Measurements from ENCODE around the gene SGMS2.
A peak's percentile ranks its signal among the peaks of the same experiment; 100 is the strongest.

The SGMS2 gene

DNA sequence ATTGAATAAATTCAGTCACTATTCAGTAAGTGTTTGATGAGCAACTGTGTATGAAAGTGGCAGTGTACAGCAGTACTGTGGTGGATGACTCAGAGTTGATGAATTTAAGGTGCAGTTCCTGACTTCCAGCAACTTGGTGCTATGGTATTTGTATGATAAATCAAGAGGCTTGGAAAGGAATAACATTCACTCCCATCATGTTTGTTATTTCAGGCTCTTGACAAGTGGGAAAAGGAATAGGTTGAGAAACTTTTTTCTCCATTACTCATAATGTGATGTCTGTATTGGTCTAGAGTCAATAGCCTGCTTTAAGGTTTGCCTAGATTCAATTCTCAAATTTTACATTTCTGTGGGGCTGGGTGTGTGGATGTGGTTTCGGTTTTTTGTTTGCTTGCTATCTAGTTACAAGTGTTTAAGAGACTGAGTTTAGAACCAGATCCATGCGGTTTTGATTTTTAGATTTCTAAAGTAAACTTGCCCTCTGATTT is 71.5 kb downstream of the SGMS2 start:
- H3K4me1 ChIP-seq (ENCODE audit: control insufficient read depth, insufficient read depth, low read depth, low read length): peaks cover 4% of the 10 kb centered on the region
- no peak overlapping the region for H3K23ac ChIP-seq (ENCODE audit: low read length in 2 of 2)
- H2BK15ac ChIP-seq (ENCODE audit: low read depth, poor library complexity, severe bottlenecking): no peak overlapping the region
- no peak overlapping the region for H2BK120ac ChIP-seq (ENCODE audit: low read depth, low read length)
- H4K91ac ChIP-seq (ENCODE audit: low read length): no peak overlapping the region
- H3K79me1 ChIP-seq (replicated peaks; ENCODE audit: low read length, poor library complexity, severe bottlenecking): peaks cover 22% of the 10 kb centered on the region
- H2BK5ac ChIP-seq (ENCODE audit: low read depth, low read length, poor library complexity, severe bottlenecking): peak overlapping the region; percentile 51
- no peak overlapping the region for H3K4ac ChIP-seq (ENCODE audit: low read depth in 1 of 2, low read length in 2 of 2)
- H3K36me3 ChIP-seq (ENCODE audit: control insufficient read depth in 1 of 2, insufficient read depth in 2 of 2, low read depth in 1 of 2, low read length in 2 of 2): peaks cover 0 to 17% of the 10 kb centered on the region in 2 experiments
- no peak overlapping the region for H4K8ac ChIP-seq (ENCODE audit: low read length)
- peak overlapping the region; percentile 66 for H3K9ac ChIP-seq (ENCODE audit: low read length)
- no peak overlapping the region for H3K14ac ChIP-seq (ENCODE audit: low read length in 2 of 2)
- no peak overlapping the region for H2BK12ac ChIP-seq (ENCODE audit: low read length in 2 of 2)
- no peak overlapping the region for H3K18ac ChIP-seq (ENCODE audit: low read depth in 1 of 2, low read length in 2 of 2)
- no peak overlapping the region for H2AFZ ChIP-seq (ENCODE audit: low read depth, low read length)
- peak overlapping the region; percentile 84 for H3K27ac ChIP-seq (ENCODE audit: low read length, poor library complexity, severe bottlenecking)
- no peaks in the 10 kb centered on the region for H3K27me3 ChIP-seq (ENCODE audit: control insufficient read depth in 1 of 2, insufficient read depth in 1 of 2, low read length in 2 of 2)
- peak overlapping the region in 1 of 2 experiments; percentile 25 for H3K4me3 ChIP-seq (ENCODE audit: insufficient read depth in 1 of 2, low read depth in 1 of 2, low read length in 2 of 2)
- H3K4me2 ChIP-seq (ENCODE audit: low read length, poor library complexity, severe bottlenecking): peak overlapping the region; percentile 49
- no peak overlapping the region for H2AK5ac ChIP-seq (ENCODE audit: low read length, severe bottlenecking)
- peak; percentile 83 for DNase-seq
- H3K9me3 ChIP-seq (ENCODE audit: control insufficient read depth, low read length): no peaks in the 10 kb centered on the region
- 0% methylated on average over 1 of the region's 2 CpGs for WGBS

DNA sequence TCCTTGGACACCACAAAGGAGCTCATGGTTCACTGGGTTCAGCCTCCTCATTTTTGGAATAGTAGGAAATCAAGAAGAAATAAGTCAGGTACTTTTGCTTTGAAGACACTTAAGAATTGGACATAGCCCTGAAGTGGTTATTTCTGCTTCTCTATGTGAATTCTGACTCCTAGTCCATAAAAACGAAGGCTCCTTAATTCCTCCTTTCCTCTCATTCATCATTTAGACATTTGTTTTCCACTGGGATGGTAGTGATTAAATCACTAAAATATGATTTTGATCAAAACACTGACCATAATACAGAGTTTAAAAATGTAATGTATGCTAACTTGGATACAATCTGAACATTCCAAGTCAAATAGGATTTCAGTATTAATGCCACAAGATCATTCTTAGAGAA is 71.9 kb downstream of the SGMS2 start:
- H3K9me3 ChIP-seq (ENCODE audit: control insufficient read depth, low read length): no peaks in the 10 kb centered on the region
- no peak overlapping the region for H2BK12ac ChIP-seq (ENCODE audit: low read length in 2 of 2)
- no peaks in the 10 kb centered on the region for H3K27me3 ChIP-seq (ENCODE audit: control insufficient read depth in 1 of 2, insufficient read depth in 1 of 2, low read length in 2 of 2)
- H2BK5ac ChIP-seq (ENCODE audit: low read depth, low read length, poor library complexity, severe bottlenecking): peak overlapping the region; percentile 51
- H3K79me1 ChIP-seq (replicated peaks; ENCODE audit: low read length, poor library complexity, severe bottlenecking): peaks cover 18% of the 10 kb centered on the region
- H3K4ac ChIP-seq (ENCODE audit: low read depth in 1 of 2, low read length in 2 of 2): no peak overlapping the region
- H4K8ac ChIP-seq (ENCODE audit: low read length): no peak overlapping the region
- H2AFZ ChIP-seq (ENCODE audit: low read depth, low read length): no peak overlapping the region
- H2BK120ac ChIP-seq (ENCODE audit: low read depth, low read length): no peak overlapping the region
- no peak overlapping the region for H2BK15ac ChIP-seq (ENCODE audit: low read depth, poor library complexity, severe bottlenecking)
- no peak overlapping the region for H2AK5ac ChIP-seq (ENCODE audit: low read length, severe bottlenecking)
- H3K14ac ChIP-seq (ENCODE audit: low read length in 2 of 2): no peak overlapping the region
- no peak overlapping the region for H3K23ac ChIP-seq (ENCODE audit: low read length in 2 of 2)
- peak overlapping the region; percentile 66 for H3K9ac ChIP-seq (ENCODE audit: low read length)
- H4K91ac ChIP-seq (ENCODE audit: low read length): no peak overlapping the region
- WGBS: no CpG with 5 or more reads among the region's 1 CpG
- DNase-seq: no peak
- H3K36me3 ChIP-seq (ENCODE audit: control insufficient read depth in 1 of 2, insufficient read depth in 2 of 2, low read depth in 1 of 2, low read length in 2 of 2): peaks cover 0 to 21% of the 10 kb centered on the region in 2 experiments
- H3K4me1 ChIP-seq (ENCODE audit: control insufficient read depth, insufficient read depth, low read depth, low read length): peaks cover 4% of the 10 kb centered on the region
- peak overlapping the region; percentile 84 for H3K27ac ChIP-seq (ENCODE audit: low read length, poor library complexity, severe bottlenecking)
- H3K18ac ChIP-seq (ENCODE audit: low read depth in 1 of 2, low read length in 2 of 2): no peak overlapping the region
- H3K4me3 ChIP-seq (ENCODE audit: insufficient read depth in 1 of 2, low read depth in 1 of 2, low read length in 2 of 2): peak overlapping the region in 1 of 2 experiments; percentile 25
- H3K4me2 ChIP-seq (ENCODE audit: low read length, poor library complexity, severe bottlenecking): peak overlapping the region; percentile 49

DNA sequence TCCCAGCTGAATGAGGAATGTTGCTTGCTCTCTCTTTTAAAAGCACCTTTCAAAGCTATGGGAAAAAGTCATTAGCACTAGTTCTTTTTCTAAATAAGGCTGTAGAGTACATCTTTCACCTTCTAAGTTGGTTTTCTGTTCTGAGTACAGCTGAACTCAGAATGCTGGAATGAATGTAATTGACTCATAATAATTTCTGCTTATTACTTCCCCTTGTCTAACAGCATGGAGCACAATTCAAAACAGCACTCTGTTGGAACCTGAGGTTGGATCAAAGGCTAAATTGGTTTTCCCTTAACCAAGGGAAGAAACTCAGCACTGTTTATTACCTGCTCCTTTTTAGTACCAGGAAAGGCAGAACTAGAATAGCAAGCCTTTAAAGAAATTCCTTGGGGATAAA is 73.1 kb downstream of the SGMS2 start:
- Histone ChIP-seq H3K9me3 (ENCODE audit: control insufficient read depth, low read length) (no peaks in the 10 kb centered on the region), H3K9ac (ENCODE audit: low read length) (peak overlapping the region; percentile 8), H2BK15ac (ENCODE audit: low read depth, poor library complexity, severe bottlenecking) (no peak overlapping the region), H3K18ac (ENCODE audit: low read depth in 1 of 2, low read length in 2 of 2) (no peak overlapping the region), H3K23ac (ENCODE audit: low read length in 2 of 2) (no peak overlapping the region), H3K79me1 (replicated peaks; ENCODE audit: low read length, poor library complexity, severe bottlenecking) (peaks cover 16% of the 10 kb centered on the region), H4K8ac (ENCODE audit: low read length) (no peak overlapping the region), H2BK120ac (ENCODE audit: low read depth, low read length) (no peak overlapping the region), H2BK5ac (ENCODE audit: low read depth, low read length, poor library complexity, severe bottlenecking) (no peak overlapping the region), H3K4me3 (ENCODE audit: insufficient read depth in 1 of 2, low read depth in 1 of 2, low read length in 2 of 2) (no peak overlapping the region), H3K14ac (ENCODE audit: low read length in 2 of 2) (no peak overlapping the region), H3K27ac (ENCODE audit: low read length, poor library complexity, severe bottlenecking) (no peak overlapping the region), H3K4ac (ENCODE audit: low read depth in 1 of 2, low read length in 2 of 2) (no peak overlapping the region), H4K91ac (ENCODE audit: low read length) (no peak overlapping the region), H3K4me1 (ENCODE audit: control insufficient read depth, insufficient read depth, low read depth, low read length) (peaks cover 6% of the 10 kb centered on the region), H3K27me3 (ENCODE audit: control insufficient read depth in 1 of 2, insufficient read depth in 1 of 2, low read length in 2 of 2) (no peaks in the 10 kb centered on the region), H3K4me2 (ENCODE audit: low read length, poor library complexity, severe bottlenecking) (no peak overlapping the region), H2AFZ (ENCODE audit: low read depth, low read length) (no peak overlapping the region), H2AK5ac (ENCODE audit: low read length, severe bottlenecking) (no peak overlapping the region), H2BK12ac (ENCODE audit: low read length in 2 of 2) (no peak overlapping the region), H3K36me3 (ENCODE audit: control insufficient read depth in 1 of 2, insufficient read depth in 2 of 2, low read depth in 1 of 2, low read length in 2 of 2) (peaks cover 0 to 24% of the 10 kb centered on the region in 2 experiments)
- DNase-seq: no peak

DNA sequence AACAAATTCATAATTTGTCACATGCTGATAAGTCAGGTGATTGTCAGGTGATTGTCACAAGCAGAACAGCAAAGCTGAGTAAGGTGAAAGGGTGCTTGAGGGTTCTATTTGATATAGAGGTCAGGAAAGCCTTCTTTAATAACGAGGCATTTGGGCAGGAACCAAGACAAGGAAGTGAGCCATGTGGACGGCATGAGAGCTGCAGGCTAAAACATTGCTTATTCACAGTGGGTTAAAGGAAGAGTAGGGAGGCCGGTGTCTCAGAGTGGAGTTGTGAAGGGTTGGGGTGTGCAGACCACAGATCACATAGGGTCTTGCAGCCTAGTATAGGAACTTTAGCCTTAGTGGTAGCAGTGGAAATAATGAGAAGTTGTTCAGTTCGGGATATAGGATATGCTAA is 75.3 kb downstream of the SGMS2 start:
- H2BK5ac ChIP-seq (ENCODE audit: low read depth, low read length, poor library complexity, severe bottlenecking): no peak overlapping the region
- DNase-seq: no peak
- no peak overlapping the region for H2AK5ac ChIP-seq (ENCODE audit: low read length, severe bottlenecking)
- no peak overlapping the region for H3K9ac ChIP-seq (ENCODE audit: low read length)
- H2BK15ac ChIP-seq (ENCODE audit: low read depth, poor library complexity, severe bottlenecking): no peak overlapping the region
- peaks cover 10% of the 10 kb centered on the region for H3K79me1 ChIP-seq (replicated peaks; ENCODE audit: low read length, poor library complexity, severe bottlenecking)
- H3K4me3 ChIP-seq (ENCODE audit: insufficient read depth in 1 of 2, low read depth in 1 of 2, low read length in 2 of 2): no peak overlapping the region
- H3K27ac ChIP-seq (ENCODE audit: low read length, poor library complexity, severe bottlenecking): no peak overlapping the region
- H2BK120ac ChIP-seq (ENCODE audit: low read depth, low read length): no peak overlapping the region
- H3K4me2 ChIP-seq (ENCODE audit: low read length, poor library complexity, severe bottlenecking): no peak overlapping the region
- H4K91ac ChIP-seq (ENCODE audit: low read length): no peak overlapping the region
- no peaks in the 10 kb centered on the region for H3K9me3 ChIP-seq (ENCODE audit: control insufficient read depth, low read length)
- no peak overlapping the region for H3K4ac ChIP-seq (ENCODE audit: low read depth in 1 of 2, low read length in 2 of 2)
- H3K27me3 ChIP-seq (ENCODE audit: control insufficient read depth in 1 of 2, insufficient read depth in 1 of 2, low read length in 2 of 2): no peaks in the 10 kb centered on the region
- no peak overlapping the region for H3K23ac ChIP-seq (ENCODE audit: low read length in 2 of 2)
- H3K4me1 ChIP-seq (ENCODE audit: control insufficient read depth, insufficient read depth, low read depth, low read length): peaks cover 3% of the 10 kb centered on the region
- no peak overlapping the region for H2AFZ ChIP-seq (ENCODE audit: low read depth, low read length)
- H3K14ac ChIP-seq (ENCODE audit: low read length in 2 of 2): no peak overlapping the region
- peaks cover 0 to 40% of the 10 kb centered on the region in 2 experiments for H3K36me3 ChIP-seq (ENCODE audit: control insufficient read depth in 1 of 2, insufficient read depth in 2 of 2, low read depth in 1 of 2, low read length in 2 of 2)
- no peak overlapping the region for H4K8ac ChIP-seq (ENCODE audit: low read length)
- H2BK12ac ChIP-seq (ENCODE audit: low read length in 2 of 2): peak overlapping the region in 1 of 2 experiments; percentile 77
- 85% methylated on average over 4 of the region's 4 CpGs for WGBS
- no peak overlapping the region for H3K18ac ChIP-seq (ENCODE audit: low read depth in 1 of 2, low read length in 2 of 2)
